Mesothelial cell of epicardium (in vitro differentiated cells): ENCODE measurements around the gene SORBS2. TPM values are rescaled to one million over a fixed set of nuclear protein-coding genes. Genes with fewer than 3 reads are reported as not detected.

Experiments used
- DNase-seq, 2 experiments: peaks; one replicate each; pipeline ENCODE4 v3.0.0; 2021; ENCODE audit warnings: low spot score in 2 of 2; ENCODE audit not compliant: unreplicated experiment in 2 of 2
- H3K27ac Mint-ChIP-seq: 2 replicates; pipeline ENCODE4 v1.8.0; 2021; ENCODE audit warnings: mixed read lengths
- H3K27me3 Mint-ChIP-seq: 2 replicates; pipeline ENCODE4 v1.8.0; 2021; ENCODE audit warnings: low read depth, mixed read lengths
- H3K36me3 Mint-ChIP-seq: 2 replicates; pipeline ENCODE4 v1.8.0; 2021; ENCODE audit warnings: mixed read lengths
- H3K4me1 Mint-ChIP-seq: 2 replicates; pipeline ENCODE4 v1.8.0; 2021; ENCODE audit warnings: mixed read lengths
- H3K4me3 Mint-ChIP-seq: 2 replicates; pipeline ENCODE4 v1.8.0; 2021; ENCODE audit warnings: mild to moderate bottlenecking, moderate library complexity, mixed read lengths
- H3K9me3 Mint-ChIP-seq: 2 replicates; pipeline ENCODE4 v1.8.0; 2021; ENCODE audit warnings: mixed read lengths
- CTCF ChIP-seq: fragments of 200-600 bp; sonication (generic); IDR thresholded peaks from one replicate; pipeline ENCODE4 v1.5.0; 2021; ENCODE audit warnings: antibody characterized with exemption; ENCODE audit not compliant: unreplicated experiment
- total RNA-seq: library from RNA; stranded (reverse); gene quantifications from 3 replicates; pipeline ENCODE4 v1.2.1, GENCODE V29; 2021

SORBS2 gene
- total RNA-seq, 1 donor from 2014 or later, result 11.0 TPM

GRCh38 chr4:185800266-185800945 is 11.6 kb downstream of the SORBS2 start:
- no peak for DNase-seq
- peaks cover 3% of the 10 kb centered on the region for H3K27me3 Mint-ChIP-seq
- TF ChIP-seq CTCF, result no peak
- H3K4me1 Mint-ChIP-seq, result peaks cover 49% of the 10 kb centered on the region
- H3K27ac Mint-ChIP-seq, result no peak overlapping the region
- no peaks in the 10 kb centered on the region for H3K9me3 Mint-ChIP-seq
- H3K4me3 Mint-ChIP-seq, result no peak overlapping the region
- no peaks in the 10 kb centered on the region for H3K36me3 Mint-ChIP-seq

DNA sequence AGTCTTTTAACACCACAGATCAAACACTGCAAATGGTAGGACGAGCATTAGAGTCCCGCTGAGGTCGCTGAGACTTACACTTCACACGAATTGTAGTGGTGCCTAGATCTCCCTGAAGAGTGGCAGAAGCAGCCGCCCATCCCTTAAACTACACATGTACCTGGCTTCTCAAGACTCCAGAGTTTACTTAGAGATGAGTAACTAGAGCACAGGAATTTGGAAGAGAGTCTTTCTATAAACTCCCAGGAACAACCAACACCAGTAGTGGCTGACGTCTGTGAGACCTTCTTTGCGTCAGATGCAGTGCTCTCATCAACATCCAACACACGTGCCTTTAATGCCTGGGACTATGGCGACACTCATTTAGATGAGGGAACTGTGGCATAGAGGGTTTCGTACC is 12.6 kb downstream of the SORBS2 start:
- H3K4me3 Mint-ChIP-seq, result no peak overlapping the region
- no peaks in the 10 kb centered on the region for H3K36me3 Mint-ChIP-seq
- H3K4me1 Mint-ChIP-seq, result peaks cover 48% of the 10 kb centered on the region
- H3K9me3 Mint-ChIP-seq, result no peaks in the 10 kb centered on the region
- no peak overlapping the region for H3K27ac Mint-ChIP-seq
- DNase-seq, result no peak
- no peak for TF ChIP-seq CTCF
- peaks cover 3% of the 10 kb centered on the region for H3K27me3 Mint-ChIP-seq

DNA sequence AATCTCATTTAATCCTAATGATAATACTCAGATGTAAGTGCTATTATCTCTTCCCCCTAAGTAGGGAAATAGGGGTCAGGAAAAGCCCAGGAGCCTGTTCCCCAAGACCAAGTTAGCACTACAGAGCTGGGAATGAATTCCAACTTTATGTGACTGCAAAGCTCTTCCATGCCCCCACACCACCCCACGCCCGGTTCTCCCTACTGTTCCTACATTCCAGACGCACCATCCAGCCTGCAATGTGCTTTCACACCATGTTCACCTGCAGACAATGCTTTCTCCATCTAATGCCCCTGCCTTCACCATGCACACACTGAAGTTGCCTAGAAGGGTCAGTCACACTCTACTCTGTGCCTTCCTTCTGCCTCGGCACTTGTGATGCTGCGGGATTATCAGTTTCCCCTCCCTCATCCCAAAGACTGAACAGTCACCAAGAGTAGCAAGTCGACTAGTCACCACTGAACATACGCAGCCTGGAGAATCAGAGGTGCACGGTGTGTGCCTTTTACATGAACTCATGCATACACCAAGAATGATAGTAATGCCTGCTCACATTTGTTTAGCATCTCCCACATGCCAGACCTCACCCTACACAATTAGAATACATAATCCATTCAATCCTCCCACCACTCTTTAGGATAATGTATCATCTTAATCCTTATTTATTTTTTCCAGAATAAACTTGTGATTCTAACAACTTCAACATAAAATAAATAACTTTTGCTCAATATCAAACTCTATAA is 14.2 kb downstream of the SORBS2 start:
- Mint-ChIP-seq H3K36me3 (no peaks in the 10 kb centered on the region), H3K27me3 (peaks cover 3% of the 10 kb centered on the region), H3K9me3 (no peaks in the 10 kb centered on the region), H3K27ac (peak overlapping the region; percentile 0), H3K4me1 (peaks cover 46% of the 10 kb centered on the region), H3K4me3 (no peak overlapping the region)
- DNase-seq, result no peak
- TF ChIP-seq CTCF, result no peak

- Mint-ChIP-seq H3K36me3 (no peaks in the 10 kb centered on the region), H3K27ac (no peak overlapping the region)
Observed at GRCh38 chr4:185797018-185797417, 15.0 kb downstream of the SORBS2 start.

DNA sequence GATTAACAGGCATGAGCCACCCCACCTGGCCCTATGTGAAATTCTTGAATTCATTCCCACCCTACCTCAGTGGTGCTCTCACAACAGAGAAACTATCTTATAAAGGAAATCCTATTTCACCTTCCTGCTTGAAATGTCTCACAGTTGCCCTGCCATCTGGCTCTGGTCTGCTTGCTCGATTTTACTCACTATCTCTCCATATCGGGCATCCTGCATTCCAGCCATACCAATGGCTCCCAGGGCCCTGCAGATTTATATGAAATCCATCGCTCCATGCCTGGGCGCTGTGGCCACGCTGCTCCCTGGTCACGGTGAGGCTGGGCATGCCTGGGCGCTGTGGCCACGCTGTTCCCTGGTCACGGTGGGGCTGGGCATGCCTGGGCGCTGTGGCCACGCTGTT is 15.8 kb downstream of the SORBS2 start:
- no peaks in the 10 kb centered on the region for H3K36me3 Mint-ChIP-seq
- no peaks in the 10 kb centered on the region for H3K9me3 Mint-ChIP-seq
- H3K27ac Mint-ChIP-seq, result peak overlapping the region; percentile 31
- DNase-seq, result no peak
- H3K4me1 Mint-ChIP-seq, result peaks cover 54% of the 10 kb centered on the region
- H3K4me3 Mint-ChIP-seq, result no peak overlapping the region
- TF ChIP-seq CTCF, result no peak
- peaks cover 3% of the 10 kb centered on the region for H3K27me3 Mint-ChIP-seq

More at GRCh38 chr4:185797018-185797417, 15.0 kb downstream of the SORBS2 start:
- DNase-seq, result no peak
- H3K4me3 Mint-ChIP-seq, result no peak overlapping the region
- no peak for TF ChIP-seq CTCF
- peaks cover 3% of the 10 kb centered on the region for H3K27me3 Mint-ChIP-seq
- peaks cover 47% of the 10 kb centered on the region for H3K4me1 Mint-ChIP-seq
- H3K9me3 Mint-ChIP-seq, result no peaks in the 10 kb centered on the region
